ENCODE results near the gene PWWP2B. TPM values are rescaled to one million over a fixed set of nuclear protein-coding genes. Genes with fewer than 3 reads are reported as not detected.

PWWP2B gene
- total and polyA plus RNA-seq, 2 of the 13 experiments (the other 11 are each of a cell fraction or from before 2014, with no cell fraction given): 2.3 to 4.7 TPM

DNA sequence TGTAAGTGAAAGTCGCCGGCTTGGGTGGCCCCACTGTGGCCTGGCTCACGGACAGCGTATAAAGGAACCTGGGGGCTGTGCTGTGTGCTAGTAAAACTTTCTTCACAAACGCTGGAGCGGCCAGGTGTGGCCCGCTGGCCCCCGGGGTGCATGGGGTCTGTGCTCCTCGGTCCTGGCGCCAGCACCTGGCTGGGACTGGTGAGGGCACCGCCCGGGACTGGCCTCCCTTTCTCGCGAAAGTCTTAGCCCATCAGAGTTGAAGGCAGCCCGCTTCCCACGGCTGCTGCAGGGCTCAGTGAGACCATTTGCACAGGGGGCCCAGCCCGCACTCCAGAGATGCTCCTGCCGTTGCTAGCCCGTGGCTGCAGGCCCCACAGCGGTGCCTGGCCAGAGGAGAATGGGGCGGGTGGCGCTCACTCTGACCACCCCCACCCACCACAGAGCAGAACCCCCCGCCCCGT is 5.8 kb downstream of the PWWP2B start:
- POLR2A ChIA-PET: no interaction called here
- in situ Hi-C loops (cut with HindIII; ENCODE audit: extremely low pct_ligation_motif_present, low pct_unique_long_range_greater_than_20kb) (no loop called here), intact Hi-C loops (cut with micrococcal nuclease; ENCODE audit: unreplicated experiment) (no loop called here)
- CTCF ChIA-PET (ENCODE audit: low intra/inter-chr PET ratio, low total read pairs): no interaction called here
- no peaks in the 10 kb centered on the region; a peak in 1 of 5 replicates for H3K36me3 ChIP-seq (replicated peaks in 1 of 2; ENCODE audit: control insufficient read depth in 1 of 2, insufficient read depth in 2 of 2, low read length in 2 of 2)
- DNase-seq (ENCODE audit: low spot score): no peak
- no TSS peak for BruUV-seq (replicated peaks)
- no peak for ATAC-seq
- H3K27me3 ChIP-seq (ENCODE audit: control insufficient read depth in 1 of 2, insufficient read depth in 2 of 2, low read length in 2 of 2): no peaks in the 10 kb centered on the region; a peak in 1 of 5 replicates
- H3K4me2 ChIP-seq (ENCODE audit: low read depth, low read length): no peak overlapping the region
- no peaks in the 10 kb centered on the region for H4K20me1 ChIP-seq (ENCODE audit: insufficient read depth, low read length)
- H3K27ac ChIP-seq (ENCODE audit: extremely low read length, insufficient read depth, low read length): no peak overlapping the region
- no peaks in the 10 kb centered on the region for H3K9me3 ChIP-seq (ENCODE audit: low read length)
- no peak overlapping the region for H2AFZ ChIP-seq (ENCODE audit: low read length)
- WGBS (ENCODE audit: low lambda C conversion rate): 85% methylated on average over 10 of the region's 24 CpGs
- no peak for FAIRE-seq
- H3K9ac ChIP-seq (ENCODE audit: insufficient read depth, low read depth, low read length): no peak overlapping the region
- H3K4me1 ChIP-seq (ENCODE audit: insufficient read depth, low read length): peaks cover 18% of the 10 kb centered on the region
- H3K4me3 ChIP-seq (replicated peaks in 1 of 3; ENCODE audit: insufficient read depth in 1 of 3, low read depth in 2 of 3, low read length in 3 of 3): no peak overlapping the region
- peak; percentile 8 for TF ChIP-seq AGO2 (optimal IDR thresholded peaks at IDR 0.05; ENCODE audit: low read depth, low read length)
- TF ChIP-seq ZNF672 (CRISPR knock-in tag; IDR thresholded peaks at IDR 0.05): no peak
- no peak for TF ChIP-seq ARNT (IDR thresholded peaks at IDR 0.05)
- no peak for TF ChIP-seq ZNF263 (CRISPR knock-in tag; IDR thresholded peaks at IDR 0.05)
- TF ChIP-seq ZNF543 (CRISPR knock-in tag; IDR thresholded peaks at IDR 0.05): no peak
- TF ChIP-seq, protein P1, sequence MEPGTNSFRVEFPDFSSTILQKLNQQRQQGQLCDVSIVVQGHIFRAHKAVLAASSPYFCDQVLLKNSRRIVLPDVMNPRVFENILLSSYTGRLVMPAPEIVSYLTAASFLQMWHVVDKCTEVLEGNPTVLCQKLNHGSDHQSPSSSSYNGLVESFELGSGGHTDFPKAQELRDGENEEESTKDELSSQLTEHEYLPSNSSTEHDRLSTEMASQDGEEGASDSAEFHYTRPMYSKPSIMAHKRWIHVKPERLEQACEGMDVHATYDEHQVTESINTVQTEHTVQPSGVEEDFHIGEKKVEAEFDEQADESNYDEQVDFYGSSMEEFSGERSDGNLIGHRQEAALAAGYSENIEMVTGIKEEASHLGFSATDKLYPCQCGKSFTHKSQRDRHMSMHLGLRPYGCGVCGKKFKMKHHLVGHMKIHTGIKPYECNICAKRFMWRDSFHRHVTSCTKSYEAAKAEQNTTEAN (CRISPR knock-in tag; conservative IDR thresholded peaks at IDR 0.05): no peak
- TF ChIP-seq ZNF331 (CRISPR knock-in tag; IDR thresholded peaks at IDR 0.05): no peak
- TF ChIP-seq ZSCAN31 (CRISPR knock-in tag; IDR thresholded peaks at IDR 0.05; ENCODE audit: low read depth): no peak
- H3K79me2 ChIP-seq (ENCODE audit: insufficient read depth, low read length): no peaks in the 10 kb centered on the region

- peaks cover 20% of the 10 kb centered on the region for H3K4me1 ChIP-seq (ENCODE audit: insufficient read depth, low read length)
- ATAC-seq (no peak), DNase-seq (ENCODE audit: low spot score) (no peak), FAIRE-seq (no peak)
- ChIA-PET POLR2A (no interaction called here), CTCF (ENCODE audit: low intra/inter-chr PET ratio, low total read pairs) (no interaction called here)
- TF ChIP-seq AGO2 (optimal IDR thresholded peaks at IDR 0.05; ENCODE audit: low read depth, low read length) (peak; percentile 5), FOXC1 (CRISPR knock-in tag; IDR thresholded peaks at IDR 0.05; ENCODE audit: borderline replicate concordance) (no peak)
- H4K20me1 ChIP-seq (ENCODE audit: insufficient read depth, low read length): no peaks in the 10 kb centered on the region
- H3K9me3 ChIP-seq (ENCODE audit: low read length): no peaks in the 10 kb centered on the region
- H3K36me3 ChIP-seq (replicated peaks in 1 of 2; ENCODE audit: control insufficient read depth in 1 of 2, insufficient read depth in 2 of 2, low read length in 2 of 2): no peaks in the 10 kb centered on the region; a peak in 1 of 5 replicates
- H3K4me3 ChIP-seq (replicated peaks in 1 of 3; ENCODE audit: insufficient read depth in 1 of 3, low read depth in 2 of 3, low read length in 3 of 3): no peak overlapping the region
- no peak overlapping the region for H3K27ac ChIP-seq (ENCODE audit: extremely low read length, insufficient read depth, low read length)
- H3K79me2 ChIP-seq (ENCODE audit: insufficient read depth, low read length): no peaks in the 10 kb centered on the region
- H3K27me3 ChIP-seq (ENCODE audit: control insufficient read depth in 1 of 2, insufficient read depth in 2 of 2, low read length in 2 of 2): no peaks in the 10 kb centered on the region; a peak in 1 of 5 replicates
- intact Hi-C loops (cut with micrococcal nuclease; ENCODE audit: unreplicated experiment): no loop called here
- in situ Hi-C loops (cut with HindIII; ENCODE audit: extremely low pct_ligation_motif_present, low pct_unique_long_range_greater_than_20kb): no loop called here
- WGBS (ENCODE audit: low lambda C conversion rate): 85% methylated on average over 8 of the region's 25 CpGs
- no peak overlapping the region for H2AFZ ChIP-seq (ENCODE audit: low read length)
- no peak overlapping the region for H3K4me2 ChIP-seq (ENCODE audit: low read depth, low read length)
- H3K9ac ChIP-seq (ENCODE audit: insufficient read depth, low read depth, low read length): no peak overlapping the region
- no TSS peak for BruUV-seq (replicated peaks)
Measured at GRCh38 chr10:132403511-132404168, 6.6 kb downstream of the PWWP2B start.
